ENCODE results near the gene ILF2.
"Not testable (repeated sequence)": the region's sequence is repeated elsewhere in the genome, so short reads cannot be mapped to it uniquely, and the experiment has no call there.

Gene ILF2

GRCh38 chr1:153647346-153647714 lies 23.5 kb downstream of the ILF2 start:
- Histone ChIP-seq H3K4me3 (ENCODE audit: low read length) (no peak overlapping the region), H3K9ac (ENCODE audit: low read length) (no peak overlapping the region), H3K27me3 (replicated peaks; ENCODE audit: control insufficient read depth, insufficient read depth, low read length) (no peaks in the 10 kb centered on the region), H3K9me3 (ENCODE audit: control insufficient read depth, low read length) (no peaks in the 10 kb centered on the region), H3K36me3 (ENCODE audit: control insufficient read depth, insufficient read depth, low read length, severe bottlenecking) (peaks cover 42% of the 10 kb centered on the region), H3K4me1 (ENCODE audit: control insufficient read depth, insufficient read depth, low read length) (peaks cover 36% of the 10 kb centered on the region)
- no peak for DNase-seq (ENCODE audit: low read depth)

GRCh38 chr1:153646672-153647345 lies 24.0 kb downstream of the ILF2 start:
- Histone ChIP-seq H3K9me3 (ENCODE audit: control insufficient read depth, low read length) (no peaks in the 10 kb centered on the region), H3K9ac (ENCODE audit: low read length) (no peak overlapping the region), H3K4me3 (ENCODE audit: low read length) (no peak overlapping the region), H3K36me3 (ENCODE audit: control insufficient read depth, insufficient read depth, low read length, severe bottlenecking) (peaks cover 47% of the 10 kb centered on the region), H3K4me1 (ENCODE audit: control insufficient read depth, insufficient read depth, low read length) (peaks cover 36% of the 10 kb centered on the region), H3K27me3 (replicated peaks; ENCODE audit: control insufficient read depth, insufficient read depth, low read length) (no peaks in the 10 kb centered on the region)
- DNase-seq (ENCODE audit: low read depth) = peak; percentile 52

GRCh38 chr1:153643816-153644215 lies 27.0 kb downstream of the ILF2 start:
- H3K4me1 ChIP-seq (ENCODE audit: control insufficient read depth, insufficient read depth, low read length) = peaks cover 32% of the 10 kb centered on the region
- no peak overlapping the region for H3K4me3 ChIP-seq (ENCODE audit: low read length)
- no peak overlapping the region for H3K9ac ChIP-seq (ENCODE audit: low read length)
- no peaks in the 10 kb centered on the region for H3K27me3 ChIP-seq (replicated peaks; ENCODE audit: control insufficient read depth, insufficient read depth, low read length)
- DNase-seq (ENCODE audit: low read depth) = no peak
- no peaks in the 10 kb centered on the region for H3K9me3 ChIP-seq (ENCODE audit: control insufficient read depth, low read length)
- H3K36me3 ChIP-seq (ENCODE audit: control insufficient read depth, insufficient read depth, low read length, severe bottlenecking) = peaks cover 77% of the 10 kb centered on the region

GRCh38 chr1:153643100-153643499 lies 27.7 kb downstream of the ILF2 start:
- Histone ChIP-seq H3K27me3 (replicated peaks; ENCODE audit: control insufficient read depth, insufficient read depth, low read length) (no peaks in the 10 kb centered on the region), H3K36me3 (ENCODE audit: control insufficient read depth, insufficient read depth, low read length, severe bottlenecking) (peaks cover 84% of the 10 kb centered on the region), H3K4me1 (ENCODE audit: control insufficient read depth, insufficient read depth, low read length) (peaks cover 35% of the 10 kb centered on the region), H3K4me3 (ENCODE audit: low read length) (no peak overlapping the region), H3K9ac (ENCODE audit: low read length) (no peak overlapping the region), H3K9me3 (ENCODE audit: control insufficient read depth, low read length) (no peaks in the 10 kb centered on the region)
- DNase-seq (ENCODE audit: low read depth) = no peak

GRCh38 chr1:153642161-153642560 lies 28.6 kb downstream of the ILF2 start:
- no peaks in the 10 kb centered on the region for H3K27me3 ChIP-seq (replicated peaks; ENCODE audit: control insufficient read depth, insufficient read depth, low read length)
- H3K4me1 ChIP-seq (ENCODE audit: control insufficient read depth, insufficient read depth, low read length) = peaks cover 37% of the 10 kb centered on the region
- peaks cover 91% of the 10 kb centered on the region for H3K36me3 ChIP-seq (ENCODE audit: control insufficient read depth, insufficient read depth, low read length, severe bottlenecking)
- no peak overlapping the region for H3K4me3 ChIP-seq (ENCODE audit: low read length)
- H3K9me3 ChIP-seq (ENCODE audit: control insufficient read depth, low read length) = no peaks in the 10 kb centered on the region
- DNase-seq (ENCODE audit: low read depth) = no peak
- no peak overlapping the region for H3K9ac ChIP-seq (ENCODE audit: low read length)

- Histone ChIP-seq H3K4me3 (ENCODE audit: low read length) (no peak overlapping the region), H3K4me1 (ENCODE audit: control insufficient read depth, insufficient read depth, low read length) (peaks cover 37% of the 10 kb centered on the region), H3K36me3 (ENCODE audit: control insufficient read depth, insufficient read depth, low read length, severe bottlenecking) (peaks cover 96% of the 10 kb centered on the region), H3K27me3 (replicated peaks; ENCODE audit: control insufficient read depth, insufficient read depth, low read length) (no peaks in the 10 kb centered on the region), H3K9ac (ENCODE audit: low read length) (no peak overlapping the region), H3K9me3 (ENCODE audit: control insufficient read depth, low read length) (no peaks in the 10 kb centered on the region)
- DNase-seq (ENCODE audit: low read depth) = no peak
Observed at GRCh38 chr1:153640861-153641260, 29.9 kb downstream of the ILF2 start.

GRCh38 chr1:153640213-153640612 lies 30.6 kb downstream of the ILF2 start:
- H3K9me3 ChIP-seq (ENCODE audit: control insufficient read depth, low read length); DNase-seq (ENCODE audit: low read depth); H3K9ac ChIP-seq (ENCODE audit: low read length); H3K4me3 ChIP-seq (ENCODE audit: low read length); H3K27me3 ChIP-seq (replicated peaks; ENCODE audit: control insufficient read depth, insufficient read depth, low read length): not testable (repeated sequence)
- Histone ChIP-seq H3K36me3 (ENCODE audit: control insufficient read depth, insufficient read depth, low read length, severe bottlenecking) (peaks cover 90% of the 10 kb centered on the region), H3K4me1 (ENCODE audit: control insufficient read depth, insufficient read depth, low read length) (peaks cover 39% of the 10 kb centered on the region)

- peaks cover 80% of the 10 kb centered on the region for H3K36me3 ChIP-seq (ENCODE audit: control insufficient read depth, insufficient read depth, low read length, severe bottlenecking)
- H3K9ac ChIP-seq (ENCODE audit: low read length) = no peak overlapping the region
- H3K9me3 ChIP-seq (ENCODE audit: control insufficient read depth, low read length) = no peaks in the 10 kb centered on the region
- no peaks in the 10 kb centered on the region for H3K27me3 ChIP-seq (replicated peaks; ENCODE audit: control insufficient read depth, insufficient read depth, low read length)
- H3K4me3 ChIP-seq (ENCODE audit: low read length) = no peak overlapping the region
- DNase-seq (ENCODE audit: low read depth) = no peak
- peaks cover 36% of the 10 kb centered on the region for H3K4me1 ChIP-seq (ENCODE audit: control insufficient read depth, insufficient read depth, low read length)
Observed at GRCh38 chr1:153639280-153639679, 31.5 kb downstream of the ILF2 start.

- Histone ChIP-seq H3K9me3 (ENCODE audit: control insufficient read depth, low read length) (no peaks in the 10 kb centered on the region), H3K4me3 (ENCODE audit: low read length) (no peak overlapping the region), H3K4me1 (ENCODE audit: control insufficient read depth, insufficient read depth, low read length) (peaks cover 31% of the 10 kb centered on the region), H3K27me3 (replicated peaks; ENCODE audit: control insufficient read depth, insufficient read depth, low read length) (no peaks in the 10 kb centered on the region), H3K36me3 (ENCODE audit: control insufficient read depth, insufficient read depth, low read length, severe bottlenecking) (peaks cover 70% of the 10 kb centered on the region), H3K9ac (ENCODE audit: low read length) (peak overlapping the region; percentile 73)
- no peak for DNase-seq (ENCODE audit: low read depth)
Observed at GRCh38 chr1:153638261-153638660, 32.5 kb downstream of the ILF2 start.

- Histone ChIP-seq H3K4me3 (ENCODE audit: low read length) (no peak overlapping the region), H3K9ac (ENCODE audit: low read length) (no peak overlapping the region)
Observed at GRCh38 chr1:153636312-153636711, 34.5 kb downstream of the ILF2 start.

GRCh38 chr1:153635872-153636271 lies 34.9 kb downstream of the ILF2 start:
- H3K9me3 ChIP-seq (ENCODE audit: control insufficient read depth, low read length) = no peaks in the 10 kb centered on the region
- H3K4me3 ChIP-seq (ENCODE audit: low read length) = peak overlapping the region; percentile 95
- H3K4me1 ChIP-seq (ENCODE audit: control insufficient read depth, insufficient read depth, low read length) = peaks cover 48% of the 10 kb centered on the region
- H3K36me3 ChIP-seq (ENCODE audit: control insufficient read depth, insufficient read depth, low read length, severe bottlenecking) = peaks cover 49% of the 10 kb centered on the region
- H3K27me3 ChIP-seq (replicated peaks; ENCODE audit: control insufficient read depth, insufficient read depth, low read length) = no peaks in the 10 kb centered on the region
- DNase-seq (ENCODE audit: low read depth) = no peak
- H3K9ac ChIP-seq (ENCODE audit: low read length) = peak overlapping the region; percentile 100

More at GRCh38 chr1:153636312-153636711, 34.5 kb downstream of the ILF2 start:
- DNase-seq (ENCODE audit: low read depth) = no peak
- Histone ChIP-seq H3K36me3 (ENCODE audit: control insufficient read depth, insufficient read depth, low read length, severe bottlenecking) (peaks cover 53% of the 10 kb centered on the region), H3K4me1 (ENCODE audit: control insufficient read depth, insufficient read depth, low read length) (peaks cover 43% of the 10 kb centered on the region), H3K9me3 (ENCODE audit: control insufficient read depth, low read length) (no peaks in the 10 kb centered on the region), H3K27me3 (replicated peaks; ENCODE audit: control insufficient read depth, insufficient read depth, low read length) (no peaks in the 10 kb centered on the region)
